HG02763 (cell line): ENCODE results near the gene C22orf39.

Experiments used
- ATAC-seq: cut with Tn5 transposase; IDR thresholded peaks from one replicate; pipeline ENCODE4 v1.9.1; 2021; ENCODE audit warnings: mild to moderate bottlenecking, moderate library complexity; ENCODE audit not compliant: unreplicated experiment

C22orf39 gene

GRCh38 chr22:19432133-19432851, 15.2 kb downstream of the C22orf39 start, which contains the start of gene MRPL40:
Gene MRPL40, plus strand, starts transcription at chr22:19432545. Its CDS starts 10 bp downstream, at chr22:19432555.
- peak; percentile 80 for ATAC-seq

GRCh38 chr22:19431649-19432132, 15.8 kb downstream of the C22orf39 start, which contains the start of gene HIRA:
Gene HIRA, minus strand, starts transcription at chr22:19431733. Its CDS starts 257 bp downstream, at chr22:19431476.
- peak; percentile 52 for ATAC-seq

GRCh38 chr22:19430890-19431541, 16.5 kb downstream of the C22orf39 start:
- ATAC-seq = peak; percentile 7

GRCh38 chr22:19429950-19430889, 17.3 kb downstream of the C22orf39 start:
- ATAC-seq = no peak

GRCh38 chr22:19424186-19424500, 23.4 kb downstream of the C22orf39 start:
- ATAC-seq = no peak

GRCh38 chr22:19422440-19423301, 24.8 kb downstream of the C22orf39 start:
- ATAC-seq = no peak

- no peak for ATAC-seq
These were observed 27.2 kb downstream of the C22orf39 start for GRCh38 chr22:19420321-19420720.

GRCh38 chr22:19419464-19420178, 27.9 kb downstream of the C22orf39 start:
- ATAC-seq = no peak

- no peak for ATAC-seq
These were observed 28.4 kb downstream of the C22orf39 start for GRCh38 chr22:19419086-19419463.

- no peak for ATAC-seq
These were observed 34.6 kb downstream of the C22orf39 start for GRCh38 chr22:19412923-19413322.

GRCh38 chr22:19412478-19412877, 35.0 kb downstream of the C22orf39 start:
- ATAC-seq = no peak

- no peak for ATAC-seq
These were observed 35.8 kb downstream of the C22orf39 start for GRCh38 chr22:19411690-19412045.

- ATAC-seq = no peak
These were observed 36.4 kb downstream of the C22orf39 start for GRCh38 chr22:19410941-19411689.

- no peak for ATAC-seq
These were observed 39.6 kb downstream of the C22orf39 start for GRCh38 chr22:19407649-19408606.

- ATAC-seq = no peak
These were observed 40.7 kb downstream of the C22orf39 start for GRCh38 chr22:19406846-19407245.

GRCh38 chr22:19406281-19406811, 41.2 kb downstream of the C22orf39 start:
- ATAC-seq = no peak

- ATAC-seq = no peak
These were observed 41.9 kb downstream of the C22orf39 start for GRCh38 chr22:19405652-19406051.

- no peak for ATAC-seq
These were observed 42.4 kb downstream of the C22orf39 start for GRCh38 chr22:19405133-19405532.
